ENCODE measurements around the gene NCAPD2.

DNA sequence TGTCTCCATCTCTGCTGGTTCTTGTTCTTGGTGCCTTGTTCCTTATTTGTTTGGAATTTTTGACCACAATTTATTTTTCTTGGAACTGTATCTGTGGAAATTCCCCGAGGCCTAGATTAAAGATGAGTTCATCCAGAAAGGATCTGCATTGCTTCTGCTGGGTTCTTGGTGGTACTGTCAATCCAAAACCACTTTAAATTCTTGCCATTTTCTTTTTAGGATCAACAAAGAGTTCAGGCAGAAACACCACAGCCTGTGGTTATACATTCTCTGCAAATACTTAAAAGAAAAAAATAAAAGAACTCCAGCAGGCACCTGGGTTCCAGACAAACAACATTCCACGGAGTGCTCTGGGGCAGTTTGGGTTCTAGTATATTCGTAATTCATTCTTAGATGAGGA lies 17.4 kb upstream of the NCAPD2 start:
- TF ChIP-seq, protein P1, sequence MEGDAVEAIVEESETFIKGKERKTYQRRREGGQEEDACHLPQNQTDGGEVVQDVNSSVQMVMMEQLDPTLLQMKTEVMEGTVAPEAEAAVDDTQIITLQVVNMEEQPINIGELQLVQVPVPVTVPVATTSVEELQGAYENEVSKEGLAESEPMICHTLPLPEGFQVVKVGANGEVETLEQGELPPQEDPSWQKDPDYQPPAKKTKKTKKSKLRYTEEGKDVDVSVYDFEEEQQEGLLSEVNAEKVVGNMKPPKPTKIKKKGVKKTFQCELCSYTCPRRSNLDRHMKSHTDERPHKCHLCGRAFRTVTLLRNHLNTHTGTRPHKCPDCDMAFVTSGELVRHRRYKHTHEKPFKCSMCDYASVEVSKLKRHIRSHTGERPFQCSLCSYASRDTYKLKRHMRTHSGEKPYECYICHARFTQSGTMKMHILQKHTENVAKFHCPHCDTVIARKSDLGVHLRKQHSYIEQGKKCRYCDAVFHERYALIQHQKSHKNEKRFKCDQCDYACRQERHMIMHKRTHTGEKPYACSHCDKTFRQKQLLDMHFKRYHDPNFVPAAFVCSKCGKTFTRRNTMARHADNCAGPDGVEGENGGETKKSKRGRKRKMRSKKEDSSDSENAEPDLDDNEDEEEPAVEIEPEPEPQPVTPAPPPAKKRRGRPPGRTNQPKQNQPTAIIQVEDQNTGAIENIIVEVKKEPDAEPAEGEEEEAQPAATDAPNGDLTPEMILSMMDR (IDR thresholded peaks at IDR 0.05): no peak
- TF ChIP-seq POLR2A (IDR thresholded peaks at IDR 0.05; ENCODE audit: low read depth) (no peak), EP300 (IDR thresholded peaks at IDR 0.05) (no peak), POLR2AphosphoS5 (IDR thresholded peaks at IDR 0.05) (no peak)
